Measurements from ENCODE around the gene GNAQ.
A peak's percentile ranks its signal among the peaks of the same experiment; 100 is the strongest.
"Not testable (repeated sequence)": the region's sequence is repeated elsewhere in the genome, so short reads cannot be mapped to it uniquely, and the experiment has no call there.

GNAQ gene

DNA sequence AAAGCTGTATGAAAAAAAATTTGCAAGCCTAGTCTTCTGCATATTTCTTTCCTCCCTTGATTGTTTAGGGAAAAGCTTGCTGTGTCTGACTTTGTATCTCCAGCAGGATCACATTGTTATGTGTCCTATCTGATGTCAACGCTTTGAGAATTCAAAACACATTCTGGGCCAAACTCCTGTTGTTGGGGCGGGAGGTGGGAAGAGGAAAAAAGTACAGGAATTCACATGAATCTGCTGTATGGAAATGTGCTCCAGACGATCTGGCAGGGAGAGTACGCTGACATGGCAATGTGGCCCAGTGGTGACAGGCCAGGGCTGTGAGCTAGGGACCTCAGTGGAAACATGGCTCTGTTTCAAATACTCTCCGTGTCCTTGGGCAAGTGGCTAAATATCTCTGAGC, 296.1 kb downstream of the GNAQ start:
- no peak for DNase-seq
- H3K27ac Mint-ChIP-seq = no peak overlapping the region
- H3K4me3 Mint-ChIP-seq = no peak overlapping the region
- H3K4me1 Mint-ChIP-seq = peaks cover 20% of the 10 kb centered on the region
- H3K9me3 Mint-ChIP-seq = no peaks in the 10 kb centered on the region
- no peak for ATAC-seq
- no peaks in the 10 kb centered on the region for H3K27me3 Mint-ChIP-seq

- Mint-ChIP-seq H3K27ac (no peak overlapping the region), H3K4me1 (peaks cover 44% of the 10 kb centered on the region), H3K27me3 (no peaks in the 10 kb centered on the region), H3K9me3 (no peaks in the 10 kb centered on the region), H3K4me3 (no peak overlapping the region)
- ATAC-seq (no peak), DNase-seq (no peak)
Measured at GRCh38 chr9:77731930-77732329, 299.7 kb downstream of the GNAQ start.

DNA sequence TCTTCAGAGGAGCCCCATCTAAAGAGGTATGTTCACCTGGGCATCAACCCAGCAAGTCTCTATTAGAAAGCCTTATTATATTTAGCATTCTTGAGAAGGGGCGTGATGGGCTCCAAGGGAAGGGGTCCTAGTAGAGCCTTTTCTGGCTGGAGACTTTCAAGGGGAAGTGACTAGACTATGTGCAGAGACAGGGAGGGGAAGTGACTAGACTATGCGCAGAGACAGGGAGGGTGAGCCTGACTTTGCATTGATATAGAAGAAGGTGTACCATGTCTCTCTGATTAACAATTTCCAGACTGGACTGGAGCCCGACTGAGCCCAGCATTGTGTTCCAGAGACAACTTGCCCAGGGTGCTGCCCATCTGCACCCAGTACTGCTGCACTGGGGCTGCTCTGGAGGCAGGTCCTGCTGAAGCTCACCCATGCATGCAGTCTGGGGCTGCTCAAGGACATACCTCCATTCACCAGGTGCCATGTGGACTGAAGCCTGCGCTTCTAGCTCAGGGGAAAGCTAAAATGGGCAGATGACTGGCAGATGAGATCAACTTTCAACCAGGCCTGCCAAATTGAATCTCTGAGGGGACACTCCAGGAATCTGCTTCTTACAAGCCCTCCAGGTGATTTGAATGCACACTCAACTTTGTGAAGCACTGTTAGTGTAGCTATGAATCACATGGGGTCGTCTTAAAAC, 300.5 kb downstream of the GNAQ start:
- ATAC-seq (no peak), DNase-seq (no peak)
- no peaks in the 10 kb centered on the region for H3K9me3 Mint-ChIP-seq
- H3K27ac Mint-ChIP-seq = no peak overlapping the region
- peaks cover 52% of the 10 kb centered on the region for H3K4me1 Mint-ChIP-seq
- H3K27me3 Mint-ChIP-seq = no peaks in the 10 kb centered on the region
- no peak overlapping the region for H3K4me3 Mint-ChIP-seq

DNA sequence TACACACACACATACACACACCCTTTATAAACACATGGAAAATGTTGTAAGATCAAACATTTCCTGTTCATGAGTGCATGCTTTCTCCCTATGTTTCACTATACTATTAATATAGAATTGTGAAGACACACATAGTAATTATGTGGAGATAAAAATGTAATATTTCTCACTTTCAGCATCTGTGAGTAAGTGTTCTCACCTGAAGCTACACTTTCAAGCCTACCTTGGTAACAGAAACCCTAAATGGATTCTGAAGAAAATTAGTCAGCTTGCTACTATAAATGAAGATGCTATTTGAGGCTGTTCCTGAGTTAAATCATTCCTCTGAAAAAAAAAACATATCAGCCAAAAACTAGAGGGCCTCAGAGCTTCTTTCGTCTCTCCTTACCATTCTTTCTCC, 302.4 kb downstream of the GNAQ start:
- peak overlapping the region; percentile 55 to 91 for H3K27ac Mint-ChIP-seq
- no peaks in the 10 kb centered on the region for H3K27me3 Mint-ChIP-seq
- peak overlapping the region in 1 of 2 donors; percentile 8 for H3K4me3 Mint-ChIP-seq
- no peak for DNase-seq
- H3K4me1 Mint-ChIP-seq = peaks cover 63% of the 10 kb centered on the region
- ATAC-seq = no peak
- H3K9me3 Mint-ChIP-seq = no peaks in the 10 kb centered on the region

GRCh38 chr9:77726814-77727213, 304.8 kb downstream of the GNAQ start:
- Mint-ChIP-seq H3K27me3 (no peaks in the 10 kb centered on the region), H3K27ac (no peak overlapping the region), H3K4me3 (no peak overlapping the region), H3K4me1 (peaks cover 59% of the 10 kb centered on the region), H3K9me3 (peaks cover 0 to 6% of the 10 kb centered on the region in 2 donors)
- DNase-seq (no peak), ATAC-seq (no peak)

GRCh38 chr9:77726289-77726688, 305.3 kb downstream of the GNAQ start:
- H3K4me1 Mint-ChIP-seq = peaks cover 59% of the 10 kb centered on the region
- DNase-seq (no peak), ATAC-seq (no peak)
- H3K27me3 Mint-ChIP-seq = no peaks in the 10 kb centered on the region
- peak overlapping the region; percentile 36 to 40 for H3K4me3 Mint-ChIP-seq
- H3K27ac Mint-ChIP-seq = peak overlapping the region in 1 of 2 donors; percentile 81
- peaks cover 0 to 6% of the 10 kb centered on the region in 2 donors for H3K9me3 Mint-ChIP-seq

DNA sequence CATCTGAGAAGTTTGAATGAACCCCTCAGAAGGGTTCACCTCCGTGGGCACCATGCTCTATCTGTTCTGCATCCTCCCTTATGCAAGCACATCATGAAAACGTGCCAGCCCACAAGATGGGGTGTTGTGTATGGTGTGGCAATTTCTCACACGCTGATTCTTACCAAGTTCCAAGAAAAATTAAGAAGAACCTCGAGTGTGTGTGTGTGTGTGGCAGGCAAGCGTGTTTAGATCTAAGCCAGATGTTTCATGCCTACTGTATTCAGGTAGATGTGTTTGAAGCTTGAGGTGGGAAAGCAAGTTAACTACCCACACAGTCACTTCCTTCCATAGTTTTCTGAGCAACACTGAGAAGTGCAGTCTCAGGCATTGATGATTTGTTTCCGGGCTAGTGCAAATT, 305.8 kb downstream of the GNAQ start:
- H3K27ac Mint-ChIP-seq = peak overlapping the region; percentile 69 to 81
- ATAC-seq (peak; percentile 86), DNase-seq (peak in 1 of 2 donors; percentile 32)
- peaks cover 0 to 6% of the 10 kb centered on the region in 2 donors for H3K9me3 Mint-ChIP-seq
- H3K4me1 Mint-ChIP-seq = peaks cover 54% of the 10 kb centered on the region
- H3K4me3 Mint-ChIP-seq = peak overlapping the region; percentile 36 to 40
- H3K27me3 Mint-ChIP-seq = no peaks in the 10 kb centered on the region

GRCh38 chr9:77725046-77725694, 306.4 kb downstream of the GNAQ start:
- peak overlapping the region in 1 of 2 donors; percentile 87 for H3K27ac Mint-ChIP-seq
- peak overlapping the region; percentile 36 to 40 for H3K4me3 Mint-ChIP-seq
- H3K4me1 Mint-ChIP-seq = peaks cover 52% of the 10 kb centered on the region
- no peak for DNase-seq
- peaks cover 0 to 6% of the 10 kb centered on the region in 2 donors for H3K9me3 Mint-ChIP-seq
- H3K27me3 Mint-ChIP-seq = no peaks in the 10 kb centered on the region
- peak; percentile 19 for ATAC-seq

GRCh38 chr9:77721156-77721555, 310.5 kb downstream of the GNAQ start:
- not testable (repeated sequence) for ATAC-seq, H3K27ac Mint-ChIP-seq, H3K9me3 Mint-ChIP-seq, H3K27me3 Mint-ChIP-seq, H3K4me3 Mint-ChIP-seq, DNase-seq
- peaks cover 41% of the 10 kb centered on the region for H3K4me1 Mint-ChIP-seq

DNA sequence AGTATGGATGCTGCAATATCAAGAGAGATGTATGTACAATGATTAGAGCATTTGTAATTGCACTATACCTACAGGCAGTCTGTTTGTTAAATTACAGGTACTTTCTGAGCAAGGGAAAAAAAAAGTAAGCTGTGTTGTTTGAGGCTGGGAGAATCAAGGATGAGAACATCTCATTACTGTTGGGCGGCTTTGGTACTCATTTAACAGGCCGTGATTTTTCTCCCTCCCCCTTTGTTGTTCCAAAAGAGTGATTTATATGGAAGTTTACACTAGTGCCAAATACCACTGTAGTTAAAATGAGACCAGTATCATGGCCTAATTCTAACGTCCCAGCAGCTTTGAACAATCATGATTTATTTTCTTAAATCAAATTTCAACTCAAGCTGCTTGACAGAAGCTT, 312.3 kb downstream of the GNAQ start:
- no peaks in the 10 kb centered on the region for H3K27me3 Mint-ChIP-seq
- H3K4me1 Mint-ChIP-seq = peaks cover 29% of the 10 kb centered on the region
- H3K27ac Mint-ChIP-seq = peak overlapping the region in 1 of 2 donors; percentile 80
- H3K4me3 Mint-ChIP-seq = no peak overlapping the region
- ATAC-seq = no peak
- DNase-seq = no peak
- H3K9me3 Mint-ChIP-seq = peaks cover 0 to 6% of the 10 kb centered on the region in 2 donors

DNA sequence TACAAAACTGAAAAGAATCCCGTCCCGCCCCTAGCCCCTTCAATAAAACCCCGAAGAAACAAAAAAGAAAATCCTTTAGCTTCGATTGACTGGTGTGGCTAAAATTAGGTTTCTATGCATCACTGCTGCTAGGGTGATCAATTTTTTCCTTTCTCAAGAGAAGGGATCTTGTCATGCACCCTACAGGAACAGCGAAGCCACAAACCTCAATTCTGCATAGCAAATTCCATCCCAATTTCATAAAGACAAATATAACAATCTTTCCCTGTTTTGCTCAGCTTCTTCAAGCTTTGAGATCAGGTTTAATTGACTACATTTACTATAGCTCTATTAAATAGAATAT, 313.3 kb downstream of the GNAQ start:
- peak; percentile 5 to 16 for DNase-seq
- peak; percentile 88 for ATAC-seq
- not testable (repeated sequence) for H3K27me3 Mint-ChIP-seq, H3K9me3 Mint-ChIP-seq
- Mint-ChIP-seq H3K27ac (peak overlapping the region in 1 of 2 donors; percentile 91), H3K4me1 (peaks cover 29% of the 10 kb centered on the region), H3K4me3 (peak overlapping the region in 1 of 2 donors; percentile 21)

DNA sequence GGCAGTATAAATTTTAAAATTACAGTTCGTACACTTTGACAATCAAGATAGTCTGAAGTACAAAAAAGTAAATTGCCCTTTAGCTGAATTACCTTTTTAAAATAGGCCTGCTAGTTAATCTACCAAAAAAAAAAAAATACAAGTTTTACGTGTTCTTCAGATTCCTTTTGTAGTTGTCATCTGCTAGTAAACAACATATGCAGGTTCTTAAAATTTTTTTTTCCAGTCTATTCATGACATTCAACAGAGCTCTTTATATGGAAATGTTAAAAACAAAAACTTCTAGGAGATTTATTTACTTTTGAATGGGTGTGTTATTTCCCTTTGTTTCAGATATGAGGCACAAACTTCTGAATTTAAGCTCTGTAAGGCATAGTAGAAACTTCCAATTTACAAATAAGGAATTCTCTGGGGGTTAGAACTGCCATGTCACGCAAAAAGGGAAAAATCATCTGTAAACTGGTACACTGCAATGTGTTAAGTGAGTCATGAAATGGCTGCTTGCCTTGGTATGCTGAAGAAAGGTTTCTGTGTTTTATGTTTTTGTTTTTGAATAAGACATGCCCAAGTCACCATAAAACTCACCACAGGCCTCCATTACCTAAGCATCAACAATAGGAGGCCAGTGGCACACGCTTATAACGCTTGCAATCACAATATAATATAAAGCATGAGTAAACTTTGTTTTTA, 313.9 kb downstream of the GNAQ start:
- H3K27me3 Mint-ChIP-seq, DNase-seq, H3K9me3 Mint-ChIP-seq: not testable (repeated sequence)
- Mint-ChIP-seq H3K27ac (peak overlapping the region; percentile 19 to 91), H3K4me1 (peaks cover 29% of the 10 kb centered on the region), H3K4me3 (peak overlapping the region in 1 of 2 donors; percentile 21)
- peak; percentile 74 for ATAC-seq

DNA sequence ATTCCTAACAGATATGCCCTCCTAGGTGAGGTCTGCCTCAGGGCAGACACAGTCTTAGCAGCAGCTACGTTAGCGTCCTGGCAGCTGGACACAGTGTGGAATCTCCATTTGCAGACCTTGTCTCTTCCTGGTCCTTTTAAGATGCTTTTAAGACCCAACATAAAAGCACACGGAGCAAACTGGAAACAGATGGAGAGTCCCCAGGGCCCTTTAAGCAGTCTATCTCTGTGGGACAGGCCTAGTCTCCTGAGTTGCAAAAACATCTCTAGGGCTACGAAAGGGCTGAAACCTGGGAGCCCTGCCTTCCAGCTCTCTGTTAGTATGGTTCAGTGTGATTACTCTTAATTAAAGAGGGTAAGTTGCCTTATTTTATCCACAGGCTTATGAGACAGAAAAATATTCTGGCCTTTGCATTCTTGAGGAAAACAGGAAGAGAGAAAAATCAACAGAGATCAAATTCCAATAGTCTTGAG, 317.5 kb downstream of the GNAQ start:
- Mint-ChIP-seq H3K4me3 (no peak overlapping the region), H3K27me3 (no peaks in the 10 kb centered on the region), H3K9me3 (peaks cover 13 to 21% of the 10 kb centered on the region in 2 donors), H3K27ac (no peak overlapping the region), H3K4me1 (peaks cover 20% of the 10 kb centered on the region)
- no peak for ATAC-seq
- no peak for DNase-seq

DNA sequence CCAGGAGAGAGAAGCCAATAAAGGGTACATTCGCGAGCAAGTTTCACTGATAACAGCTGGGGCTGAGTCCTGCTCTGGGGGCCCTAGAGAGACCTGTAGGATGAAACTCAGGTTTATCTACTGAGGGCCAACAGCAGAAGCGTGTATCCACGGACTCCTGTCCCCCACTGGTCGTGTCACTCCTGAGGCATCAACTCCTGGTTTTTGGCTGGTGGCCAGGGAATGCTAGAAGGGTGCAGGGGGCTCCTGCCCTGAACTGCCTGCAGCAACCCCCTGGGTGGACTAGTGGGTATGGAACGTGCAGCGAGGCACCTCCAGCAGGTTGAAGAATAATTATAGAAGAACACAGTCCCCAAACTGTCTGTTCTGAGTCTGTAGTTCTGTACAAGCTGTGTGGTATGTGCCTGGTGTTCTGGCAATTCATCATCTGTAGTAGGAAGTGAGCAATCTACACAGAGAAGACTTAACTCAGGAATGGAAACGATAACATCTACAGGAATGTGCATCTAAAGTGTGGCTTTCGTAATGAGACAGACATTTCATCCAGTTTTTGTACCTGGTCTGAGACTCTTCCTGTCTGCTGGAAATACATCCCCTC, 319.0 kb downstream of the GNAQ start:
- Mint-ChIP-seq H3K27me3 (no peaks in the 10 kb centered on the region), H3K9me3 (peaks cover 20 to 32% of the 10 kb centered on the region in 2 donors), H3K4me1 (peaks cover 6% of the 10 kb centered on the region), H3K27ac (no peak overlapping the region), H3K4me3 (no peak overlapping the region)
- DNase-seq (no peak), ATAC-seq (no peak)

GRCh38 chr9:77710965-77711648, 320.5 kb downstream of the GNAQ start:
- DNase-seq (no peak), ATAC-seq (no peak)
- Mint-ChIP-seq H3K9me3 (peaks cover 20 to 32% of the 10 kb centered on the region in 2 donors), H3K4me3 (no peak overlapping the region), H3K27me3 (no peaks in the 10 kb centered on the region), H3K4me1 (no peaks in the 10 kb centered on the region), H3K27ac (no peak overlapping the region)

Measured in stimulated activated naive CD8-positive, alpha-beta T cell treated with anti-CD3 and anti-CD28 coated beads, Interleukin-15, amount 100 ng/mL, for 72 hours (primary cell).